IPS-18c (cell line): Measurements from ENCODE around the gene COIL.
"Not testable (repeated sequence)": the region's sequence is repeated elsewhere in the genome, so short reads cannot be mapped to it uniquely, and the experiment has no call there.

ENCODE experiments used
- H3K4me3 ChIP-seq: 2 replicates; pipeline ENCODE4 v1.7.0; 2013; ENCODE audit warnings: low read depth, mild to moderate bottlenecking, low read length, moderate library complexity; ENCODE audit not compliant: insufficient read depth
- H3K9me3 ChIP-seq: one replicate; pipeline ENCODE4 v1.6.1; 2013; ENCODE audit warnings: mild to moderate bottlenecking, low read length, moderate library complexity; ENCODE audit not compliant: control insufficient read depth, insufficient read depth

Gene COIL

GRCh38 chr17:56983366-56983765 is 22.5 kb upstream of the COIL start:
- H3K4me3 ChIP-seq, result no peak overlapping the region

GRCh38 chr17:56982312-56982711 is 21.5 kb upstream of the COIL start:
- Histone ChIP-seq H3K4me3 (no peak overlapping the region), H3K9me3 (no peaks in the 10 kb centered on the region)

More at GRCh38 chr17:56983366-56983765, 22.5 kb upstream of the COIL start:
- H3K9me3 ChIP-seq, result no peaks in the 10 kb centered on the region

- H3K9me3 ChIP-seq, result not testable (repeated sequence)
These were observed 19.7 kb upstream of the COIL start for GRCh38 chr17:56980526-56980925.

GRCh38 chr17:56979091-56979480 is 18.2 kb upstream of the COIL start:
- no peak overlapping the region for H3K4me3 ChIP-seq
- no peaks in the 10 kb centered on the region for H3K9me3 ChIP-seq

More at GRCh38 chr17:56980526-56980925, 19.7 kb upstream of the COIL start:
- H3K4me3 ChIP-seq, result not testable (repeated sequence)

GRCh38 chr17:56978441-56979090 is 17.7 kb upstream of the COIL start:
- Histone ChIP-seq H3K4me3 (peak overlapping the region; percentile 69), H3K9me3 (no peaks in the 10 kb centered on the region)

- Histone ChIP-seq H3K4me3 (peak within 1 kb of the TSS; percentile 71), H3K9me3 (no peaks in the 10 kb centered on the region)
These were observed 17.0 kb upstream of the COIL start, which contains the start of gene SCPEP1 for GRCh38 chr17:56977673-56978395. SCPEP1 (plus strand) TSS chr17:56978131; CDS start chr17:56978160, 29 bp downstream.

- no peak overlapping the region; the same call in 1 of the 2 replicates for H3K4me3 ChIP-seq
- no peaks in the 10 kb centered on the region for H3K9me3 ChIP-seq
These were observed 16.2 kb upstream of the COIL start for GRCh38 chr17:56976941-56977608.

- H3K4me3 ChIP-seq, result no peak overlapping the region
These were observed 14.8 kb upstream of the COIL start for GRCh38 chr17:56975656-56976055.

GRCh38 chr17:56974055-56974454 is 13.2 kb upstream of the COIL start:
- no peaks in the 10 kb centered on the region for H3K9me3 ChIP-seq
- H3K4me3 ChIP-seq, result no peak overlapping the region

More at GRCh38 chr17:56975656-56976055, 14.8 kb upstream of the COIL start:
- H3K9me3 ChIP-seq, result no peaks in the 10 kb centered on the region

- no peaks in the 10 kb centered on the region for H3K9me3 ChIP-seq
- no peak overlapping the region for H3K4me3 ChIP-seq
These were observed 12.7 kb upstream of the COIL start for GRCh38 chr17:56973520-56973919.

GRCh38 chr17:56972111-56972730 is 11.4 kb upstream of the COIL start:
- Histone ChIP-seq H3K4me3 (no peak overlapping the region), H3K9me3 (no peaks in the 10 kb centered on the region)

- Histone ChIP-seq H3K4me3 (no peak overlapping the region), H3K9me3 (no peaks in the 10 kb centered on the region)
These were observed 10.1 kb upstream of the COIL start for GRCh38 chr17:56970974-56971373.

GRCh38 chr17:56966338-56966737 is 5.5 kb upstream of the COIL start:
- H3K9me3 ChIP-seq, result no peaks in the 10 kb centered on the region
- no peak overlapping the region for H3K4me3 ChIP-seq

- H3K4me3 ChIP-seq, H3K9me3 ChIP-seq: not testable (repeated sequence)
These were observed 4.8 kb upstream of the COIL start for GRCh38 chr17:56965681-56966080.

GRCh38 chr17:56965241-56965640 is 4.4 kb upstream of the COIL start:
- H3K9me3 ChIP-seq, H3K4me3 ChIP-seq: not testable (repeated sequence)

- no peaks in the 10 kb centered on the region for H3K9me3 ChIP-seq
- H3K4me3 ChIP-seq, result no peak overlapping the region
These were observed 3.9 kb downstream of the COIL start for GRCh38 chr17:56956992-56957391.

GRCh38 chr17:56949595-56949994 is 11.3 kb downstream of the COIL start:
- no peaks in the 10 kb centered on the region for H3K9me3 ChIP-seq
- no peak overlapping the region for H3K4me3 ChIP-seq
